CD4-positive, alpha-beta T cell treated with Interferon alpha-2 for 1 hour (primary cell): ENCODE results near the gene DDX10.

Source experiments
- DNase-seq, 2 donors: peaks; one replicate each; pipeline ENCODE4 v3.0.0-alpha.2; 2020 to 2022

DDX10 gene

DNA sequence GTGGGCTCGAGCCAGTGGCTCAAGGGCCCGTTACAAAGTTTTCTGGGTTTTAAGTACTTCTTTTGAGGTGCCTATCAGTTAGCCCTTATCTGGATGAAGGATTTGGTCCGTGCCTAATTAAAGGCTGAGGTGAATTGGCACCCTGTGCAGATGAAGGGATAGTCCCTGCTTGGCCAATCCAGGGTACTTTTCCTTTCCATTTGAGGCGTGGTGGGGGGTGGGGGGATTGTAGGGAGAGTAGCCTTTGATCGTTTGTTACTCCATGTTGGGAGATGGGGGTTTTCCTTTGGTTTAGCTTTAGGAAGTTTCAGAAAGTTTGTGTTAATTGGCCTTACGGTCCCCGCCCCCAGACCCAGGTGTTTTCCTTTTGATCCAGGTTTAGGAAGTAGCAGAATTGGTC lies 170.8 kb downstream of the DDX10 start:
- DNase-seq, result no peak

DNA sequence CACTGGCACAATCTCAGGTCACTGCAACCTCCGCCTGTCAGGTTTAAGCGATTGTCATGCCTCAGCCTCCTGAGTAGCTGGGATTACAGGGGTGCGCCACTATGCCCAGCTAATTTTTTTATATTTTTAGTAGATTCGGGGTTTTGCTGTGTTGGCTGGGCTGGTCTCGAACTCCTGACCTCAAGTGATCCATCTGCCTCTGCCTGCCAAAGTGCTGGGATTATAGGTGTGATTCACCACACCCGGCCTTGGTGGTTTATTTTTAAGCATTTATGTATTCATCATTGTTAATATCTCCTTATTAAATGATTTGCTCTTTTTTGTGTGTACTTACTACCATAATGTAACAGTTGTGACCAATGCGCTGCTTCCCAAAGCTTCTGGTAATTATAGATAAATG lies 171.7 kb downstream of the DDX10 start:
- DNase-seq, result no peak

DNA sequence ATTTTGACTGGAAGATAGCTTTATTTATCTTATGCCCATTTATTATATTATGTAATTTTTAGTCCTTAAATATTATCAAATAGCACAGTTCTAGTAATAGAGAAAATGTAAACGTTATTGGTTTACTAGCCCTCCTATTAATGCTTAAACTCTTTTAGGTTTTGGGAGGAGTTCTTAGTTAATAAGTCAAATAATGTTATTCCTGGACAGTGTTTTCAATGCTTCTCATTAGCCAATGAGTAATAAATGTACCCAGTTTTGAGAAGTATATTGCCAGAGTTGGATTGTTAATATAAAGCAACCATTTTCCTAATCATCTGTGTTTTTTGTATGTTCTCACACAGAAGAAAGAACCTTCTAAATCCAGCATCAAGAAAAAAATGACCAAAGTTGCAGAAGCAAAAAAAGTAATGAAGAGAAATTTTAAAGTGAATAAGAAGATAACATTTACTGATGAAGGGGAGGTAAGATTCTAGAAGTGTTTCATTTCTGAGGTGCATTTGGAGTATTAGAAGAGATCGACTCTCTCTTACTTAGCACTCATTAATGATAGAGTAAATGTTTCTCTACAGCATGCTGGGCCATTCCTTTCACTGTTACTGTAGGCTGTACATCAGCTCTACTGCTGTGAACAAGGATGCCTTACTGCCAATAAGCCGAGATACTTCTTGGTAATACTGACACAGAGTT lies 173.4 kb downstream of the DDX10 start:
- DNase-seq, result no peak

DNA sequence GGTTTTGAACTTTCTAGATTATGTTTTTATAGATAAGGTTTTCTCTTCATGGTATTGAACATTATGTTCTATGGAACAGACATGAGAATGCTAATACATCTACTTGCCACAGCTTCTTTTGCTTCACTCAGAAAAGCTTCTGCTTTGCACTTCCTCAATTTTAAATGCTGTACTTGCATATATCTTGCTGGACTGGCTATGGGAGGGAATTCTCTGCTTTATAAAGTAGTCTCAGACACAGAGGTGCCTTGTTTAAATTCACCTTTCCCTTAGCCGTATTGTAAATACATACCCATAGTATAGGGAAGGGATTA lies 173.9 kb downstream of the DDX10 start:
- no peak for DNase-seq

DNA sequence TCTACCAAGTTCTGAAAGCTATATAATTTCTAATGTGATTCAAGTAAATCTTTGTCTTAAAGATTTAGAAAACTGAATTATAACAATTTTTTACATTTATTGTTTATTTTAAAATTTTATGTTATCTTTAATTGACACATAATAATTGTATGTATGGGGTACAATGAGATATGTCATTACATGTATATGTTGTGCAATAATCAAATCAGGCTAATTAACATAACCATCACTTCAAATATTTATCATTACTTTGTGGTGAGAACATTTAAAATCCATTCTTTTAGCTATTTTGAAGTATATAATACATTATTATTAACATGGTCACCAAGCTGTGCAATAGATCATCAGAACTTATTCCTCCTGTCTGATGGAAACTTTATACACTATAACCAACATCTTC lies 181.1 kb downstream of the DDX10 start:
- no peak for DNase-seq

DNA sequence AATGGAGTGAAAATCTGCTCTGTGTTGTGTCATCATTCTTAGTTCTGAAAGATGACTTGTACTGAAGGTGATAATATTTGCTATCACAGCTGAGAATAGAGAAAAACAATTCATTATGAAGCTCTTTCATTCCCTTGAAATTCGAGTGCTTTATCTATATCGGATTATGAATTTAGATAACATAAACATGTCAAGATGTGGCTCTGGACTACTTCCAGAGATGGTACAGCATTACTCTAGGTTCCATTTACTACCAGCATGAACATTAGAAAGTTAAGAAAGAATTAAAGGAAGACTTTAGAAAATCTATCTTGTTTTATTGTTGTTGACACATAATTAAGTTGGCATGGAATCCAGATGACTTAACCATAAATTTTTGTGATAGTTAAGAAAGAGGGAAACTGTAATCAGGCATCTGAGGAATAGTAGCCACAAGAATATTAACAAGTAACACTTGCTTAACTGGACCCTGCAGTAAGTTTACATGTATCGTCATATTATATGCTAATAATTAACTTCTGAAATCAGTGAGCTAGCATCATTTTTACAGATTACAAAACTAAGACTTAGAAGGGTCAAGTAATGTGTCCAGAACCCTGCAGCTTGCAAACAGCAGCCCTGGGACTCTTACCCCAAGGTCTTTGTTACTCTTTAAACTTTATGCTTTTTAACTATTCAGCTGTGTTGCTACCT lies 182.6 kb downstream of the DDX10 start:
- no peak for DNase-seq

DNA sequence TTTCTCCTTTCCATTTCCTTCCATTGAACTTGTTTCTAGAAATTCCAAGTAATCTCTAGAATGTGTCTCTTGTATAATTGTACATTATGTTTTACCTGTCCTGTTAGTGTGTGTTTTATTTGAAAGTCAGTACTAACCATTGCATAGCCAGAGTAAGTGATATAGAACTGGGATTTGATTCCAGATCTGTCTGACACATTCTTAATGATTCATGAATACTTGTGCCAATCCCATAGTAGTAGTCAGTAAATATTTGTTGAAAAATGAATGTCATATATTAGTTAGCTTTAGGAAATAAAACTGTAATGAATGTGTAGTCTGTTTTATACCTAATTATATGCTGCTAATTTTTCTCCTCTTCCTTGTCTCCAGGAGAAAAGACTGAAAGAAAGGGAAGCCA lies 186.9 kb downstream of the DDX10 start:
- DNase-seq, result no peak

DNA sequence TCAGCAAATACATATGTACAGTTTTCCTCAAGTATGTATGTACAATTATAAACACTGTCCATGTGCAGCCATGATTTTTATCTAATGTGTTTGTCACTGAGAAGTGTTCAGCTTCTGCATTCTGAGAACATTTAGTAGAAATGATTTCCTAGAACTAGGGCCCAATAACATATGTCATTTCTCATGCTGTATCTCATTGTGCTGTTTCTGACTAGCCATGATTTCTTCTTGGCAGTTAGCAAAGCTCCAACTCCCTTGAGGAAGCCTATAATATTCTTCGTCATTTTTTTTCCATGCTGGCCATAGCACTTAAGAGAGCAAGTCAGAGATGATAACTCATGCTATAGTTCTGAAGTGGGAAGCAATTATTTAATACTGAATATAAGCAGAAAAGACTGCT lies 187.8 kb downstream of the DDX10 start:
- no peak for DNase-seq

DNA sequence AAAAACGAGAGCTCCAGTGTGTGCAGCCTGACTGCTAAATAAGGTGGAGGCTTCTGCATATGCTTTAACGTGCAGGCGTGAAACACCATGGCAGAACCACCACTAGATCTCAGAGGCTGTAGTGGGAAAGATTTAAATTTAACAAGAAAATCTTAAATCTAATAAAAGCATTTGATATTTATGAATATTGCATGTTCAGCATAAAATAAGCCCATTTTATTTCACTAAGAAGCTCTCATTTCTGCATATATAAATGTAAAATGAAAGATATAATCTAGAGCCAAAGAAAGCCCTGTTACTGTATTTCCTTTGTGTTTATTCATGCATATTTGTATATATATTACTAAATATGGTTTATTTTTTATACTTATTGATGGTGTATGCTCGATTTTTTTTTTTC lies 188.3 kb downstream of the DDX10 start:
- DNase-seq, result no peak

DNA sequence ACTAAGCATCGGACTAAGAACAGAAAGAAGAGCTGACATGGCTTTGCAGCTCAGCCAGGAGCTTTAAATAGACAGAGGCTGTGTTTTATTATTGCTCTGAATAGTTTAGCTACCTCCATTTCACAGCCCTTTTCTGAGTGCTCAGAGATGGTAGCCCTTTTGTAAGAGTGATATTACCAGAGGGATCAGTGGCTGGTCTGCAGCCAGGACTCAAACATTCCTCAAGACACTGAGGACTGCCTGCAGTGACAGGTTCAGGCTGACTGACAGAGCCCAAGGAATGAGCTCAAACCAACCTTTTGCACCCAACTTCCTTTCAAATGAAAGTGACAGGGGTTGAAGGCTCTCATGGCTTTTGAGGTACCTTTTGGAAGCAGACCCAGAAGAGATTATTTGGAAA lies 189.0 kb downstream of the DDX10 start:
- peak in 1 of 2 donors; percentile 26 for DNase-seq

DNA sequence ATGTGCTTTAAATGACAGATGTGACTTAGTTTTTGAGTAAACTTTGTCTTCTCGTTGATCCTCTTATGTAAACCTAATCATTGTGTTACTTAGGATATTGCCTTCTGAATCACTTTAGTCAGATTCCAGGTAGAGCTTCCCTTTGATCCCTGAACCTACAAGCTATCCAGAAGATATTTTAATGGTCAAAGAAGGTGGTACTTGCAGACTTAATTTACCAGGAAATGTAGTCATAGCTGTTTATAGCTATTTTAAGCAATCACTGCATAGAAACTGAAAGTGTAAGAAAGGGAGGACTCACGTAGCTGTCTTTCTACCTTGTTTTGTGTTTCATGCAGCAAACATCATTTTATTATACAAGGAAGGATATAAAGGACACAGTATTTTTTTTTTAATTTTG lies 189.5 kb downstream of the DDX10 start:
- peak in 1 of 2 donors; percentile 53 for DNase-seq

DNA sequence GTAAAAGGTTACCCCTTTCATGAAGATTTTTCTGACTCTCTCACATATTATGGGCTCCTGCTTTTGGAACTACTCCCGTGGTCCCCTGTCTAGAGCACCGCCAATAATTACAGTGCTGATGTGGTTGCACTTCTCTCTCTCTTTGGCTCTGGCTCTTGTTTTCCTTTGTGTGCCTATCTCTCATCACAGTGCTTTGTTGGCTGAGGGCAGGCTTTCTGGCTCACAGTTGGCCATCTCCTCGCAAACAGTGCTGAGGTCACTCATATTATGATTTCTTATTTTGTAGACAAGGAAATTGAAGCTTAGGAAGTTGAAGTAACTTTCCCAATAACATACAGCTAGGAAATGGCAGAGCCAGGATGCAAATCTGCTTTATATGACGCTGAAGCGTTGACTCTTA lies 192.5 kb downstream of the DDX10 start:
- no peak for DNase-seq

DNA sequence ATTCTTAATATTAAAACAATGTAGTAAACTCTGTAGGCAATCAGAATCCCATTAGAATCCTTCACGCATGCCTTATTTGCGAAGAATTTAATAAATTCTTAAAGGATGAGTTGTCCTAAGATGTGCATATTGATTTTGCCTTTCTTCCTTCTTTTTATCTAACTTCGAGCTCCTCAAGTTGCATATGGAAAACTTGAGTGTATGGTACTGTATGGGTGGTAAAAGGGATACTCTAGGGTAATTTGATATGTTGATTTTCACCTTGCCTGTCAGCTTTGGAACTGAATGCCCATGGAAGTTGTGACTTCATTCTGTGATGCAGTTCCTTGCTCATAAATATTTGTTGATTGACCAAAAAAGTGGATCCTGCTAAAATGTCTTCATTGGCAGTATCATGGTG lies 193.8 kb downstream of the DDX10 start:
- no peak for DNase-seq

DNA sequence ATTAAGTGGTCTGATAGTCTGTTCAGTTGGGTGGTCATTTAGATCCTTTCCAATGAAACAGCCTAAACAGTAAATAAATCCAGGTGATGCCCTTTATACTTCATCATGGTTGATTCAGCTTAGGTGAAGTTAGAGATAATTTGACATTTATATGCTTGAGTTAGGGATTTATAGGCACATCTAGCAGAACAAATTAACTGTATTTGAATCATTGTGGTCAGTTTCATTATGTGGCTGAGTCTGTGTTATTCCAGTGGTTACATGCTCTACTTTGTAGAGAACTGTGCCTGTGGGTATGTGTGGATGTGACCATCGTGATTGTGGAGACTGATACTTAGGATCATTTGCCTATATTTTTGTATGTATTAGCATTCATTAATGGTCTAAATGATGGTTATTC lies 194.6 kb downstream of the DDX10 start:
- no peak for DNase-seq

DNA sequence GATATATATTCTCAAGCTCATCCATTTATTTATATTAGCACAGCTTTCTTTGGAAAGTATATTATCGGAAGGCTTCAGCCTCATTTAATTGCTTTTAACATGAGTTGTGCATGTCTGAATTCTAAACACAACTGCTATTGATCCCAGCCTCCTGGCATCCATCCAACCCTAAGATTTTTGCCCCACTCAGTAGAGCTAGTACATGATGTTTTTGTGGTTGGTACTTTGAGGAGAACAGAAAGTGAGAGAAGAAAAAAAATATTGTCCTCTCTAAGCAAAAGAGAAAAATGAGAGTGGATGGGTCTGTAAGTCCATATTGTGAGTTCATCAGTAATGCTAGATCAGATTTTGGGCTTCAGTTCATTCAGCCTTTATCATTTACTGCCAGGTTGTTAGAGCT lies 198.7 kb downstream of the DDX10 start:
- no peak for DNase-seq

DNA sequence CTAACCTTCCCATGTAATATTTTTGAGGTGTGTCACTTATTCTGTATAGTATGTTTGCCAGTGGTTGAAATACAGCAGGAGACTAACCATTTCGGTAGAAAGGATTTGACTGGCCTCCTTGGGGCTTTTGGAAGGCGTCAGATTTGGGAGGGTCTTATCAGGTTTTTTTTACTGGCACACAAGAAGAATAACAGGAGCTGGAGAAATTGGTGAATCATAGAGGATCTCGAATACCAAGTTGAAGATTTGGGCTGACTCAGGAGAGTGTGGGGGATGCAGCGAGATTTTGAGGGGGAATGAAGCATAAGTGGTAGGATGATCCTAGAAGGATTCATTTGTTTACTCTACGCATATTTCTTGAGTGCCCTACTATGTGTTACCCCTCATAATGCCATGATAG lies 200.5 kb downstream of the DDX10 start:
- DNase-seq, result no peak

DNA sequence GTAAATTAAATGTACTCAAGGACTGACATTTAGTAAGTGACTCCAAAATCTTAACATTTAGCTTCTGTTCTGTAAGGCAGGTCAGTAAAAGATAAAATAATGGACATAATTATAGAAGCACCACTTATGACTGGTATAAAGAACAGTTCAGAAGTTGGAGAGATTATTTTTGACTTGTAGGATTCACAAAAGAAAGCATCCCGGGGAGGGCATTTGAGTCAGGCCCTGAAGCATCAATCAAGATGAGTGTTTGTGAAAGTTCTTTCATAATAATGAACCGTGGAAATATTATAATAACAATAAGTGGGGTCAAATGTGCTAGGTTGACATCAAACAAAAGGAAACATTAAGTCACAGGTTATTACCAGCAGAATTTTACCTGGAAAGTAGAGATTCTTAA lies 201.9 kb downstream of the DDX10 start:
- DNase-seq, result no peak

DNA sequence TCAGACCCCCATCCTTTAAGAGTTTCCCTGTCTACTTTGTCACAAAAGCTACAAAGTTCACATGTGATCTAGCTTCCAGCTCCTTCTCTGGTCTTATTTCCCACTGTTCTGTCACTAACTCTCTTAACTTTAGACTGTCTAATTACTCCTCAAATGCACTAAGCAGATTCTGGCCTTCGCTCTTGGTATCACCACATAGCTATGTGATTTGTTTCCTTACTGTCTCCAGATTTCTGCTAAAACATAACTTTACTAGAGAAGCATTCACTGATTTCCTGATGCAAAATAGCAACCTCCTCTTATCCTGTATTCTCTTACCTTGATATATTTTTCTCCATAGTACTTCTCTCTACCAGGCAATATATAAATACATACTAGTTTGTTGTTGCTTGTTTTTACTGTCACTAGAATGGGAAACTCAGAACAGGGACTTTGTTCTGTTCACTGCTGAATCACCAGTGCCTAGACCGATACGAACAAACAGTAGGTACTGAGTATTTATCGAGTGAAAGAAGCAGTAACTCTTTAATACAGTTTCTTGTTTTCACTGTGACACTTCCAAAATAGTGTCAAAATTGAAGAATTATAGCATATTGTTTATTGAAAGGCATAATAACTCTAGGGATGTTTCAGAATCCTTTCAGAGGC lies 205.6 kb downstream of the DDX10 start:
- no peak for DNase-seq

DNA sequence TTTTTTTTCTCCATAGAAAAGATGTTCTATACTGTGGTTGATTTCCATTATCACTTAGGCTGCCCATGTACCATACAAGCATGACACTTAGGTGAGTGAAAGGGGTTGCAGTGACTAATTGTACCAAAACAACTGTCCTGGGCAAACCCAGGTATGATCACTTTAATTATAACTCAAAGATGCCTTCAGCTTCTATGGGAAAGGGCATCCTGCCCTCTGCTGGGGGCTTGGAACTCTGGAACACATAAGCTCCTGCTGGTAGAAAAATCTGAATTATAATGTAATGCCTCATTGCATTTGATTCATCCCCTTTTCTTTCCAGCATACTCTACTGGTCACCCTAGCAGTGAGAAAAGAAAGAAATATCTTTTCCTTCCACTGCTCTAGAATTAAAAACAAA lies 206.3 kb downstream of the DDX10 start:
- peak in 1 of 2 donors; percentile 15 for DNase-seq

DNA sequence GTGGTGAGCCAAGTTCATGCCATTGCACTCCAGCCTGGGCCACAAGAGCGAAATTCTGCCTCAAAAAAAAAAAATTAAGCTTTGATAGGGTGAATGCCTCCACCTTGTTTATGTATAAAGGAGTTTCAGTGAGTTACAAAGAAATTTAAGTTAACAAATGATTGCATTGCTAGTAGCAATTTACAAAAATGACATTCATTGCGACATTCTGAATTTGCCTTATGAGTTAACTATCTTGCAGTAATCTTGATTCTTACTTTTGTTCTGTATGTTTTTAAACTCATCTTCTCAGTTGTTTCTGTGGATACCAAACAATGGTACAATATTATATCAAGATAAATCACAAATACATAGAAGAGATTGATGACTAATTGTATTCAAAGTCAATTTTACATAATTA lies 207.0 kb downstream of the DDX10 start:
- no peak for DNase-seq

DNA sequence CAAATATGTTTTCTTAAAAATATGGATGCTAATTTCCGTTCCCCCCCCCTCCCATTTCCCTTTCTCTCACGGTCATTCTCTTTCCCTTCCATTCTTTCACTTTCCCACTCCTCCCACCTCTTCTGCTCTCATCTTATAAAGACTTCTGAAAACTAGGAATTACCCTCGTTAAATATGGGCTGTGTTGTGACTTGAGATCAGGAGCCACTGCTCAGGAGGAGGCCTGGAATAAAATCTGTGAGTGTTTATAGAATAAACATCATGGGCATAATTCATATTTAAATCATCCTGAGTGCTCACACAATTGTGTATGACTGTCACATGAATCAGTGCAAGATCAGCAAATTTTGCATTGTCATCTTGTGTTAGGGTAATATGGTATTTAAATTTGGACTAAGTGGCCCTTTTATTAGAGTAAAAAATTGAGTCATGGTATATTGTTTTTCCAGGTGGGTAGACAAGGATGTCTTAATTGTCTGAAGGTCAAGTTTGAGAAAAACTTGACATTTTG lies 208.0 kb downstream of the DDX10 start:
- DNase-seq, result no peak

DNA sequence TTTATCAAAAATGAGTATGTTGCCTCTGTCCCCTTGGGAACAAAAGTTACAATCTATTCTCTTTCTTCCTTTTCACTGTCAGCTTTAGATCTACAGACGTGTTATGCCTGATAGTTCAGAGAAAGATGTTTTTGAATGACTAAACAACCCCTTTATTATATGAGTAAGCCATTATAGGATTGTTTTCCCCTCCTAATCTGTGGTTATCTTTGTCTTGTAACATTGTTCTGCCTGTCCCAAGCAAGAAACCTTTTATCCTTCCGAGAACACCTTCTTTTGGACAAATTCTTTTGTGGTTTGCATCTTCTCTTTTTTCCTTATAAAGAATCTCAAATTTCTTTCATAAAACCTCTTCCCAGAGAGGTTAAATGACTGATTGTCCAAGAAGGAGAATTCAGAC lies 208.4 kb downstream of the DDX10 start:
- DNase-seq, result no peak

DNA sequence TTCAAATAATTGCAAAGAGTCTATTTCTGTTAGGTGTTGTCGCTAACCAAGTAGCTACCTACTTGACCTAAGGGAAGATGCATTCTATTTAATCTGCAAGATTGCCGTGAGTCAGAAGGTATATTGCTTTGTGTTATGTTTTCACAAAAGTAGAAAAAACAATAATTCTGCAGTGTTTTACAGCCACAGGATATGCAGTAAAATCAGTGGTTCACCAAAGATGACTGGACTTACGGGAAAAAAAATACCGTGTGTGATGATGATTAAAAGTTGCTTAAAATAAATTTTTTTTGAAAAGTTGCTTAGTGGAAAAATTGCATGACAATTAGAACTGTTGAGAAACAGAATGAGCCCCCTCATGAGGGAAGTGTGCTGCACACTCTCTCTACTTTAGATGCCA lies 209.1 kb downstream of the DDX10 start:
- no peak for DNase-seq

DNA sequence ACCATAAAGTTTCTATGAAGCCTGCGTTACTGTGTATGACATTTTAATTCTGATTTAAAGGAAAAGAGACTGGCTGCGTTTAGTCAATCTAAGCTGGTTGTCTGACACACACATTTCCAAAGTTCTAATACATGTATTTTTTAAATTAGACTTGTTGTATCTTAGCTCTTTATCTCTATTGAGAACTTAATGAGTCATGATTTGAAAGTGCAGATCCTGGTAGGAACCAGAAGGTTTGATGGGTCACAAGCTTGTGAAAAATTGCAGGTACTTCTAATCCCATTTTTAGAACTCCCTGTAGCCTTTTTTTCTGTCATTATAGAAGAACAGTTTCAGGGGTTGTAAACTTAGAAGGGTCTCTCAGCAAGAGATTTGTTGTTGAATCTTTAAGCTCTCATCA lies 210.3 kb downstream of the DDX10 start:
- DNase-seq, result no peak

DNA sequence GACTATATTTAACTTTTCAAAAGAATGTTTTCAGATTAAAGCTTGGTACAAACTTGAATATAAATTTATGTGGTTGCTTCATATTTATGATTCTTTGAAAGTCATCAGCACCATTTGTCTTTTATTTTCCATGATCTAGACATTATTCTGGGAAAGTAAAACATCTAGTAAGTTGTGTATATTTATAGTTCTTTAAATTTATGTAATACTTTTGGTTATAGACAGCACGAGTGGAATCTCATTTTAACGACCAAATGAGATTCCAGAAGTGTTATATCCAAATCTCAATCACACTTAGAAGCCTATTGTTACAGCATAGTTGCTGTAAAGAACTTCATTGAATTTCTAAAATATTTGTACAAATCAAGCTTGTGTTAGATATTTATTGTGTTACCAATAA lies 212.3 kb downstream of the DDX10 start:
- no peak for DNase-seq
